Endothelial cell of umbilical vein (primary cell): ENCODE data around the gene FCN1. TPM values are rescaled to one million over a fixed set of nuclear protein-coding genes. Genes with fewer than 3 reads are reported as not detected.

Experiments
- BruUV-seq: library from RNA; stranded (reverse); fragments of 400-500 nt; replicated peaks from 2 replicates; lab custom pipeline; 2021; lab: Mats Ljungman, UMichigan
- CTCF ChIA-PET: fragments of 300-600, 350-600 bp; sonication (Branson Sonifier 250); formaldehyde crosslinking; loops from one replicate; lab custom pipeline; 2021; ENCODE audit warnings: antibody characterized with exemption, inconsistent platforms; lab: Charles Lee
- POLR2A ChIA-PET: fragments of 300-600, 350-600 bp; sonication (Branson Sonifier 250); formaldehyde crosslinking; loops from one replicate; lab custom pipeline; 2021; ENCODE audit warnings: antibody characterized with exemption, inconsistent platforms; lab: Charles Lee
- DNase-seq: peaks from one replicate; pipeline ENCODE4 v3.0.0-alpha.2; 2011; ENCODE audit warnings: low read depth, low spot score
- FAIRE-seq: peaks from 2 replicates; lab custom pipeline; 2011; peaks lifted over from hg19 to GRCh38; lab: Jason Lieb, UNC
- H2AFZ ChIP-seq: 2 replicates; pipeline ENCODE4 v1.6.0; 2012; ENCODE audit warnings: low read depth, low read length, control low read depth, inconsistent platforms
- H3K27ac ChIP-seq: 2 replicates; pipeline ENCODE4 v1.5.1; 2011; ENCODE audit warnings: low read depth, mild to moderate bottlenecking, control low read depth, low read length, moderate library complexity; ENCODE audit not compliant: insufficient read depth
- H3K27me3 ChIP-seq, 2 experiments: 2 replicates each; pipeline versions ENCODE4 v1.6.0 to v1.6.1; 2011; ENCODE audit warnings: low read length in 2 of 2, mixed read lengths in 1 of 2; ENCODE audit not compliant: control insufficient read depth in 2 of 2, insufficient read depth in 2 of 2
- H3K36me3 ChIP-seq, 2 experiments: 2 replicates in 1 of 2; 3 replicates in 1 of 2; pipeline ENCODE4 v1.5.1; 2011; ENCODE audit warnings: low read length in 2 of 2, mild to moderate bottlenecking in 1 of 2, moderate library complexity in 1 of 2; ENCODE audit not compliant: control insufficient read depth in 2 of 2, insufficient read depth in 2 of 2; ENCODE audit errors: extremely low read depth in 1 of 2
- H3K4me1 ChIP-seq: 3 replicates; pipeline ENCODE4 v1.5.1; 2011; ENCODE audit warnings: mild to moderate bottlenecking, low read length; ENCODE audit not compliant: control insufficient read depth, insufficient read depth; ENCODE audit errors: extremely low read depth
- H3K4me2 ChIP-seq: 2 replicates; pipeline ENCODE4 v1.6.1; 2011; ENCODE audit warnings: low read length, control low read depth, mixed read lengths; ENCODE audit not compliant: insufficient read depth
- H3K4me3 ChIP-seq, 3 experiments: fragments of 200-600 bp in 1 of 3; sonication (generic), shearing (Covaris generic) in 1 of 3; replicated peaks in 1 of 3; 2 replicates each; pipeline ENCODE4 v1.5.1; 2011 to 2016; ENCODE audit warnings: control low read depth in 3 of 3, low read length in 3 of 3, mild to moderate bottlenecking in 2 of 3, inconsistent platforms in 1 of 3, low read depth in 1 of 3, moderate library complexity in 1 of 3; ENCODE audit not compliant: insufficient read depth in 1 of 3
- H3K79me2 ChIP-seq: 2 replicates; pipeline ENCODE4 v1.6.0; 2012; ENCODE audit warnings: low read length, inconsistent platforms; ENCODE audit not compliant: control insufficient read depth, insufficient read depth
- H3K9ac ChIP-seq: replicated peaks from 2 replicates; pipeline ENCODE3; 2011; ENCODE audit warnings: low read length, control low read depth; ENCODE audit not compliant: insufficient read depth; ENCODE audit errors: extremely low read depth
- H3K9me1 ChIP-seq: replicated peaks from 3 replicates; pipeline ENCODE4 v1.6.0; 2011; ENCODE audit warnings: mild to moderate bottlenecking, low read length; ENCODE audit not compliant: control insufficient read depth, insufficient read depth; ENCODE audit errors: extremely low read depth
- H3K9me3 ChIP-seq: replicated peaks from 2 replicates; pipeline ENCODE4 v1.5.1; 2012; ENCODE audit warnings: low read length, inconsistent platforms; ENCODE audit not compliant: control insufficient read depth, insufficient read depth
- H4K20me1 ChIP-seq: replicated peaks from 2 replicates; pipeline ENCODE3; 2011; ENCODE audit warnings: mild to moderate bottlenecking, low read length; ENCODE audit not compliant: control insufficient read depth, insufficient read depth; ENCODE audit errors: extremely low read depth
- CTCF ChIP-seq, 2 donors: IDR thresholded peaks; 1 replicate in 1 of 2; 2 replicates in 1 of 2; pipeline ENCODE4 v1.5.1; 2011; ENCODE audit warnings: low read length in 2 of 2, mild to moderate bottlenecking in 2 of 2, moderate library complexity in 2 of 2, control low read depth in 1 of 2, inconsistent platforms in 1 of 2, low read depth in 1 of 2; ENCODE audit not compliant: insufficient read depth in 1 of 2; ENCODE audit errors: extremely low read depth in 1 of 2
- EZH2 ChIP-seq: IDR thresholded peaks from 2 replicates; pipeline ENCODE4 v1.6.1; 2012; ENCODE audit warnings: borderline replicate concordance, low read depth, mild to moderate bottlenecking, moderate library complexity, low read length, inconsistent platforms; ENCODE audit not compliant: severe bottlenecking
- FOS ChIP-seq: IDR thresholded peaks from 2 replicates; pipeline ENCODE4 v1.6.1; 2011; ENCODE audit warnings: mild to moderate bottlenecking, low read length, moderate library complexity, borderline replicate concordance; ENCODE audit not compliant: insufficient read depth
- GATA2 ChIP-seq: IDR thresholded peaks from 2 replicates; pipeline ENCODE4 v1.7.0; 2011; ENCODE audit warnings: low read depth, mild to moderate bottlenecking, moderate library complexity, mixed read lengths, low read length; ENCODE audit not compliant: insufficient read length, insufficient read depth
- JUN ChIP-seq: IDR thresholded peaks from 2 replicates; pipeline ENCODE4 v1.6.1; 2011; ENCODE audit warnings: borderline replicate concordance, low read depth; ENCODE audit not compliant: insufficient read length, insufficient read depth
- MYC ChIP-seq: IDR thresholded peaks from one replicate; pipeline ENCODE4 v1.6.1; 2011; ENCODE audit warnings: mild to moderate bottlenecking, low read depth, low read length
- POLR2A ChIP-seq: IDR thresholded peaks from 2 replicates; pipeline ENCODE4 v1.6.1; 2012; ENCODE audit warnings: low read depth, mild to moderate bottlenecking, control low read depth, low read length
- POLR2AphosphoS5 ChIP-seq: IDR thresholded peaks from 2 replicates; pipeline ENCODE4 v1.6.1; 2012; ENCODE audit warnings: low read depth, mild to moderate bottlenecking, control low read depth, low read length, moderate library complexity; ENCODE audit not compliant: insufficient read depth
- dilution Hi-C: fragments of 300-500 bp; cut with MboI; formaldehyde crosslinking; loops from one replicate; pipeline ENCODE4 v1.15.0; 2019; ENCODE audit warnings: low sequenced_read_pairs; ENCODE audit not compliant: extremely low pct_ligation_motif_present
- intact Hi-C: fragments of 100-400 bp; cut with micrococcal nuclease; formaldehyde crosslinking; loops from one replicate; pipeline ENCODE4 v1.10.0; 2022
- polyA plus RNA-seq, 4 experiments: library from polyadenylated mRNA; depleted of rRNA in 3 of 4; stranded (reverse) in 3 of 4; unstranded in 1 of 4; fragments of >200 nt; gene quantifications; 2 replicates each; pipeline versions ENCODE4 v1.2.1 to v1.2.3, GENCODE V29; 2011 to 2012; ENCODE audit warnings: missing spikeins in 1 of 4
- total RNA-seq: library from RNA; stranded (reverse); gene quantifications from 2 replicates; pipeline ENCODE4 v1.2.3, GENCODE V29; 2021
- TF ChIP-seq, protein P1 (sequence below): IDR thresholded peaks from 2 replicates; pipeline ENCODE4 v1.6.1; 2011; ENCODE audit not compliant: insufficient read depth, insufficient read length

FCN1 gene
- total and polyA plus RNA-seq, 2 donors (not counting 3 experiments of a cell fraction or from before 2014, with no cell fraction given) = not detected

DNA sequence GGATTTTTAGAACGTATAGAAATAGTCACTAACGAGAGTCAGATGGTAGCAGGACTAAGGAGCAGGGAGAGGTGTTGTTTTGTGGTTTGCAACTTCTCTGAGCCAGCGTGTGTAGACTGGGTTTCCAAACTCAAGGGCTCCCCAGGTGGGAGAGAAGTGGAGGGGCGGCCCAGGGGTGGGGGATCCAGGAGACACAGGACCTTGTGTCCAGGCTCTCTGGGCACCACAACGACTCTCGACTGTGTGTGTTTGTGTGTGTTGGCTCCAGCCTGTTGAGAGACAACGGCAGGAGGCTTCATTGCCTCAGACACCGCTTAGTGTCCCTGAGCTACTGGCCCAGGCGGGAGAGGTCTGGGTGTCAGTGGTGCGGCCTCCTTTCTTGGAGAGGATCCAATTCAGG, 934 bp upstream of the FCN1 start:
- CTCF ChIA-PET = no interaction called here
- H3K4me2 ChIP-seq = no peak overlapping the region
- no peaks in the 10 kb centered on the region for H3K27me3 ChIP-seq
- no peak overlapping the region for H3K4me3 ChIP-seq
- no peak overlapping the region for H3K27ac ChIP-seq
- H3K79me2 ChIP-seq = no peaks in the 10 kb centered on the region
- H3K4me1 ChIP-seq = no peaks in the 10 kb centered on the region
- H3K9ac ChIP-seq = no peak overlapping the region
- no peaks in the 10 kb centered on the region for H3K36me3 ChIP-seq
- no peaks in the 10 kb centered on the region for H3K9me1 ChIP-seq
- BruUV-seq = no TSS peak
- DNase-seq = no peak
- no peaks in the 10 kb centered on the region for H4K20me1 ChIP-seq
- H2AFZ ChIP-seq = no peak overlapping the region
- dilution Hi-C loops (no loop called here), intact Hi-C loops (no loop called here)
- POLR2A ChIA-PET = no interaction called here
- TF ChIP-seq EZH2 = no peak
- no peak for TF ChIP-seq MYC
- TF ChIP-seq CTCF (IDR thresholded peaks at IDR 0.05; ENCODE audit: extremely low read depth in 1 of 2, insufficient read depth in 1 of 2, low read depth in 1 of 2, low read length in 2 of 2) = no peak
- no peak for TF ChIP-seq POLR2A
- TF ChIP-seq POLR2AphosphoS5 = no peak
- TF ChIP-seq GATA2 = no peak
- TF ChIP-seq, protein P1, sequence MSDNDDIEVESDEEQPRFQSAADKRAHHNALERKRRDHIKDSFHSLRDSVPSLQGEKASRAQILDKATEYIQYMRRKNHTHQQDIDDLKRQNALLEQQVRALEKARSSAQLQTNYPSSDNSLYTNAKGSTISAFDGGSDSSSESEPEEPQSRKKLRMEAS = no peak
- TF ChIP-seq JUN = no peak
- no peak for TF ChIP-seq FOS
- H3K9me3 ChIP-seq = no peaks in the 10 kb centered on the region
- no peak for FAIRE-seq
